GM12878 (cell line): ENCODE results near the gene CDR2. TPM values are rescaled to one million over a fixed set of nuclear protein-coding genes. Genes with fewer than 3 reads are reported as not detected.

Experiments used
- ATAC-seq: fragments of 200-7000 bp; cut with Tn5 transposase; 3 replicates; pipeline ENCODE4 v1.9.1; 2020; ENCODE audit warnings: mild to moderate bottlenecking, moderate library complexity
- BruUV-seq: library from RNA; stranded (reverse); fragments of 400-500 nt; replicated peaks from 2 replicates; lab custom pipeline; 2021; lab: Mats Ljungman, UMichigan
- CTCF ChIA-PET: fragments of 300-600 bp; sonication (Branson Sonifier 250); formaldehyde crosslinking; extraction: SDS; loops from one replicate; lab custom pipeline; 2021; ENCODE audit warnings: inconsistent platforms; lab: Yijun Ruan, JAX
- POLR2A ChIA-PET: fragments of 350-600 bp; formaldehyde crosslinking; extraction: SDS; loops from one replicate; lab custom pipeline; 2021; ENCODE audit warnings: inconsistent platforms; lab: Charles Lee
- RAD21 ChIA-PET: fragments of 300-600 bp; sonication (Branson Sonifier 250); formaldehyde crosslinking; loops from one replicate; lab custom pipeline; 2023; ENCODE audit warnings: antibody characterized with exemption; ENCODE audit not compliant: unreplicated experiment; lab: Charles Lee
- SMC1A ChIA-PET: fragments of 300-600 bp; sonication (Branson Sonifier 250); formaldehyde crosslinking; loops from one replicate; lab custom pipeline; 2023; ENCODE audit not compliant: unreplicated experiment, uncharacterized antibody; lab: Charles Lee
- DNase-seq: peaks from one replicate; pipeline ENCODE4 v3.0.0-alpha.2; 2011; ENCODE audit warnings: low read depth, low spot score
- FAIRE-seq: peaks from 3 replicates; lab custom pipeline; 2011; peaks lifted over from hg19 to GRCh38; lab: Jason Lieb, UNC
- H2AFZ ChIP-seq: 2 replicates; pipeline ENCODE4 v1.6.0; 2011; ENCODE audit warnings: low read depth, low read length, control low read depth; ENCODE audit not compliant: control insufficient read depth
- H3K27ac ChIP-seq: 2 replicates; pipeline ENCODE4 v1.5.1; 2011; ENCODE audit warnings: control low read depth; ENCODE audit not compliant: control insufficient read depth, insufficient read depth
- H3K27me3 ChIP-seq, 2 experiments: replicated peaks in 1 of 2; 2 replicates each; pipeline versions ENCODE4 v1.6.0 to v1.6.1; 2011; ENCODE audit warnings: low read length in 1 of 2; ENCODE audit not compliant: control insufficient read depth in 2 of 2, insufficient read depth in 2 of 2
- H3K36me3 ChIP-seq, 2 experiments: 2 replicates each; pipeline ENCODE4 v1.5.1; 2011; ENCODE audit warnings: low read length in 1 of 2; ENCODE audit not compliant: control insufficient read depth in 2 of 2, insufficient read depth in 2 of 2
- H3K4me1 ChIP-seq: 2 replicates; pipeline ENCODE4 v1.6.1; 2011; ENCODE audit warnings: mild to moderate bottlenecking, low read length, moderate library complexity, mixed read lengths; ENCODE audit not compliant: control insufficient read depth, insufficient read depth
- H3K4me2 ChIP-seq: 2 replicates; pipeline ENCODE4 v1.6.0; 2011; ENCODE audit warnings: control low read depth; ENCODE audit not compliant: control insufficient read depth, insufficient read depth
- H3K4me3 ChIP-seq: fragments of 200-600 bp; sonication (generic); 2 replicates; pipeline ENCODE4 v1.5.1; 2016
- H3K79me2 ChIP-seq: 2 replicates; pipeline ENCODE4 v1.6.0; 2011; ENCODE audit warnings: low read length; ENCODE audit not compliant: control insufficient read depth, insufficient read depth
- H3K9ac ChIP-seq: 2 replicates; pipeline ENCODE4 v1.8.0; 2011; ENCODE audit warnings: low read length, control low read depth, mixed read lengths; ENCODE audit not compliant: control insufficient read depth, insufficient read depth
- H3K9me3 ChIP-seq: replicated peaks from 3 replicates; pipeline ENCODE4 v1.5.1; 2011; ENCODE audit warnings: mild to moderate bottlenecking, low read length; ENCODE audit not compliant: control insufficient read depth, insufficient read depth
- H4K20me1 ChIP-seq: 2 replicates; pipeline ENCODE4 v1.6.0; 2011; ENCODE audit not compliant: control insufficient read depth, insufficient read depth
- ESRRA ChIP-seq: IDR thresholded peaks from 2 replicates; pipeline ENCODE4 v1.6.1; 2012; ENCODE audit warnings: mild to moderate bottlenecking, low read length, improper control_type of control experiment
- ETV6 ChIP-seq, 2 experiments: fragments of 450-650 bp in 1 of 2; IDR thresholded peaks in 1 of 2; conservative IDR thresholded peaks in 1 of 2; 2 replicates each; pipeline ENCODE4 v1.6.1; 2014; ENCODE audit warnings: antibody characterized with exemption in 1 of 2, borderline replicate concordance in 1 of 2, low read depth in 1 of 2, mild to moderate bottlenecking in 1 of 2, moderate library complexity in 1 of 2
- HDAC2 ChIP-seq: fragments of 200-600 bp; sonication (generic); IDR thresholded peaks from 2 replicates; pipeline ENCODE4 v1.6.1; 2017
- SMAD5 ChIP-seq: IDR thresholded peaks from 2 replicates; pipeline ENCODE4 v1.6.1; 2016; ENCODE audit warnings: antibody characterized with exemption, low read depth
- ZNF217 ChIP-seq: fragments of 450-650 bp; IDR thresholded peaks from 2 replicates; pipeline ENCODE4 v1.6.1; 2017; ENCODE audit warnings: antibody characterized with exemption, mild to moderate bottlenecking
- in situ Hi-C: fragments of 300-500 bp; cut with MboI; formaldehyde crosslinking; loops from 9 replicates; pipeline ENCODE4 v1.14.3; 2018; ENCODE audit warnings: mixed read lengths
- intact Hi-C: fragments of 100-400 bp; cut with micrococcal nuclease; formaldehyde crosslinking; loops from one replicate; pipeline ENCODE4 v1.14.2; 2022; ENCODE audit not compliant: unreplicated experiment
- polyA plus RNA-seq, 11 experiments: library from polyadenylated mRNA; depleted of rRNA in 4 of 11; unstranded in 6 of 11; stranded (reverse) in 5 of 11; fragments of >200 nt; fragmentation: Nextera tagmentation in 4 of 11; fragmentation: Illumina TruSeq in 1 of 11; extraction: Ambion mirVana in 4 of 11; extraction: Trizol in 1 of 11; gene quantifications; 1 replicate in 1 of 11; 2 replicates in 10 of 11; pipeline versions ENCODE4 v1.2.1 to v1.2.3, GENCODE V29; 2011 to 2016; ENCODE audit warnings: inconsistent platforms in 2 of 11, missing spikeins in 2 of 11, low read depth in 1 of 11
- total RNA-seq, 4 experiments: library from RNA; depleted of rRNA in 3 of 4; stranded (reverse); fragments of >200 nt in 3 of 4; fragmentation: Illumina TruSeq in 1 of 4; extraction: Trizol in 1 of 4; gene quantifications; 2 replicates each; pipeline versions ENCODE4 v1.2.1 to v1.2.3, GENCODE V29; 2013 to 2021
- TF ChIP-seq, protein P1 (sequence below): fragments of 150-350 bp; IDR thresholded peaks from 2 replicates; pipeline ENCODE4 v1.6.1; 2014; ENCODE audit warnings: mild to moderate bottlenecking, low read depth, low read length
- TF ChIP-seq, protein P2 (sequence below): fragments of 450-650 bp; conservative IDR thresholded peaks from 2 replicates; pipeline ENCODE4 v1.6.1; 2017; ENCODE audit warnings: mild to moderate bottlenecking, moderate library complexity

The CDR2 gene
- total and polyA plus RNA-seq, 10 of the 15 experiments (the other 5 are each of a cell fraction or from before 2014, with no cell fraction given) = 4.8 to 24.3 (median 19.2) TPM

DNA sequence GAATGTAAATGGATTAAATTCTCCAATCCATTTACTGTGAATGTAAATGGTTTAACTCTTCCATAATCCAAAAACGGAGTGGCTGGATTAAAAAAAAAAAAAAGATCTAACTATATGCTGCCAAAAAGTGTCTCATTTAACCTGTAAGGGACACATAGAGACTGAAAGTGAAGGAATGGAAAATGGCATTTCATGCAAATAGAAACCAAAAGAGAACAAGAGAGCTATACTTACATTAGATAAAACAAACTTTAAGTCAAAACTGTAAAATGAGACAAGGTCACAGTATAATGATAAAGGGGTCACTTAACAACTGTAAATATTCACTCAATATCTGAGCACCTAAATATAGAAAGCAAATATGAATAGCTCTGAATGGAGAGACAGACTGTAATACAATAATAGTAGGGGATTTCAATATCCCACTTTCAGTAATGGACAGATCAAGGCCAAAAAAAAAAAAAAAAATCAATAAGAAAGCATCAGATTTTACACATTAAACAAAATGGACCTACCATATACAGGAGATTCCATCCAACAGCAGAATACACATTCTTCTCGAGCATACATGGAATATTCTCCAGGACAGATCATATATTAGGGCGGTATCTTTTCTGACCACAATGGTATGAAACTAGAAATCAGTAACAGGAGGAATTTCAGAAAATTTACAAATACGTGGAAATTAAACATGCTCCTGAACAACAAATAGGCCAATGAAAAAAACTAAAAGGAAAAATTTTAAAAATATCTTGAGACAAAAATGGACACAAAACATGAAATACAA is 36.4 kb downstream of the CDR2 start (continued):
- TF ChIP-seq, protein P1, sequence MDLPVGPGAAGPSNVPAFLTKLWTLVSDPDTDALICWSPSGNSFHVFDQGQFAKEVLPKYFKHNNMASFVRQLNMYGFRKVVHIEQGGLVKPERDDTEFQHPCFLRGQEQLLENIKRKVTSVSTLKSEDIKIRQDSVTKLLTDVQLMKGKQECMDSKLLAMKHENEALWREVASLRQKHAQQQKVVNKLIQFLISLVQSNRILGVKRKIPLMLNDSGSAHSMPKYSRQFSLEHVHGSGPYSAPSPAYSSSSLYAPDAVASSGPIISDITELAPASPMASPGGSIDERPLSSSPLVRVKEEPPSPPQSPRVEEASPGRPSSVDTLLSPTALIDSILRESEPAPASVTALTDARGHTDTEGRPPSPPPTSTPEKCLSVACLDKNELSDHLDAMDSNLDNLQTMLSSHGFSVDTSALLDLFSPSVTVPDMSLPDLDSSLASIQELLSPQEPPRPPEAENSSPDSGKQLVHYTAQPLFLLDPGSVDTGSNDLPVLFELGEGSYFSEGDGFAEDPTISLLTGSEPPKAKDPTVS = no peak
- no peak for TF ChIP-seq ZNF217
- TF ChIP-seq, all 136 proteins: peak for 0

DNA sequence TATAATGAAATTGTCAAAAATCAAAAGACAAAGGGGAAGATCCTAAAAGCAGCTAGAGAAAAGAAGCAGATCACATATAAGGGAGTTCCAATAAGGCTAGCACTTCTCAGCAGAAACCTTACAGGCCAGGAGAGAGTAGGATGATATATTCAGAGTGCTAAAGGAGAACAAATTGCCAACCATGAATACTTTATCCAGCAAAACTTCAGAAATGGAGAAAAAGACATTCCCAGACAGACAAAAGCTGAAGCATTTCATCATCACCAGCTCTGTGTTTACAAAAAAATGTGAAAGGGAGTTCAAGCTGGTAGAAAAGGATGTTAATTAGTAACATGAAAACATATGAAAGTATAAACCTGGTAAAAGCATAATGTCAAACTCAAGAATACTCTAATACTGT is 37.4 kb downstream of the CDR2 start:
- CTCF ChIA-PET = interaction anchor here (0.9 to 1.8 kb wide), 6 partner anchors 9 to 141 kb away, joined by 3 to 5 read pairs (median 4); no protein-coding TSS in a partner anchor
- no peak for DNase-seq
- Histone ChIP-seq H2AFZ (no peak overlapping the region), H3K9me3 (peaks cover 13% of the 10 kb centered on the region), H3K27ac (no peak overlapping the region), H3K4me2 (no peak overlapping the region), H3K4me3 (no peak overlapping the region), H3K27me3 (no peaks in the 10 kb centered on the region), H3K4me1 (no peaks in the 10 kb centered on the region), H3K36me3 (peaks cover 7 to 12% of the 10 kb centered on the region in 2 experiments; a peak in 3 of 4 replicates), H4K20me1 (no peaks in the 10 kb centered on the region), H3K79me2 (no peaks in the 10 kb centered on the region), H3K9ac (no peak overlapping the region)
- SMC1A ChIA-PET = interaction anchor here (0.6 to 1.7 kb wide), 5 partner anchors 21 to 778 kb away, joined by 3 to 4 read pairs (median 3); no protein-coding TSS in a partner anchor
- RAD21 ChIA-PET = no interaction called here
- in situ Hi-C loops = no loop called here
- TF ChIP-seq HDAC2 = no peak
- TF ChIP-seq ESRRA = no peak
- TF ChIP-seq, protein P2, sequence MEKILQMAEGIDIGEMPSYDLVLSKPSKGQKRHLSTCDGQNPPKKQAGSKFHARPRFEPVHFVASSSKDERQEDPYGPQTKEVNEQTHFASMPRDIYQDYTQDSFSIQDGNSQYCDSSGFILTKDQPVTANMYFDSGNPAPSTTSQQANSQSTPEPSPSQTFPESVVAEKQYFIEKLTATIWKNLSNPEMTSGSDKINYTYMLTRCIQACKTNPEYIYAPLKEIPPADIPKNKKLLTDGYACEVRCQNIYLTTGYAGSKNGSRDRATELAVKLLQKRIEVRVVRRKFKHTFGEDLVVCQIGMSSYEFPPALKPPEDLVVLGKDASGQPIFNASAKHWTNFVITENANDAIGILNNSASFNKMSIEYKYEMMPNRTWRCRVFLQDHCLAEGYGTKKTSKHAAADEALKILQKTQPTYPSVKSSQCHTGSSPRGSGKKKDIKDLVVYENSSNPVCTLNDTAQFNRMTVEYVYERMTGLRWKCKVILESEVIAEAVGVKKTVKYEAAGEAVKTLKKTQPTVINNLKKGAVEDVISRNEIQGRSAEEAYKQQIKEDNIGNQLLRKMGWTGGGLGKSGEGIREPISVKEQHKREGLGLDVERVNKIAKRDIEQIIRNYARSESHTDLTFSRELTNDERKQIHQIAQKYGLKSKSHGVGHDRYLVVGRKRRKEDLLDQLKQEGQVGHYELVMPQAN = no peak
- TF ChIP-seq SMAD5 = no peak
- TF ChIP-seq ETV6 (conservative IDR thresholded peaks at IDR 0.05 in 1 of 2, IDR thresholded peaks at IDR 0.05 in 1 of 2; ENCODE audit: borderline replicate concordance in 1 of 2, low read depth in 1 of 2) = no peak
- no peak for FAIRE-seq
- no peak for ATAC-seq
- BruUV-seq = no TSS peak
- POLR2A ChIA-PET = no interaction called here
- intact Hi-C loops = no loop called here
